Liver (tissue), 3 donors: ENCODE results near the gene AAK1.

Source experiments
- EGR1 ChIP-seq, 2 donors: IDR thresholded peaks; 2 replicates each; pipeline ENCODE4 v1.6.1; 2016 to 2018; ENCODE audit warnings: antibody characterized with exemption in 2 of 2, low read depth in 2 of 2
- FOXA1 ChIP-seq: IDR thresholded peaks from 2 replicates; pipeline ENCODE4 v1.6.1; 2016; ENCODE audit warnings: antibody characterized with exemption
- GABPA ChIP-seq, 2 donors: IDR thresholded peaks in 1 of 2; conservative IDR thresholded peaks in 1 of 2; 2 replicates each; pipeline ENCODE4 v1.6.1; 2016; ENCODE audit warnings: antibody characterized with exemption in 2 of 2, mild to moderate bottlenecking in 1 of 2, moderate library complexity in 1 of 2
- JUND ChIP-seq, 2 donors: IDR thresholded peaks; 2 replicates each; pipeline ENCODE4 v1.6.1; 2016; ENCODE audit warnings: antibody characterized with exemption in 2 of 2
- RAD21 ChIP-seq, 2 donors: IDR thresholded peaks; 2 replicates each; pipeline ENCODE4 v1.6.1; 2016; ENCODE audit warnings: antibody characterized with exemption in 2 of 2, mild to moderate bottlenecking in 2 of 2
- REST ChIP-seq: IDR thresholded peaks from 2 replicates; pipeline ENCODE4 v1.6.1; 2016; ENCODE audit warnings: antibody characterized with exemption, mild to moderate bottlenecking
- TAF1 ChIP-seq: conservative IDR thresholded peaks from 2 replicates; pipeline ENCODE4 v1.6.1; 2016; ENCODE audit warnings: antibody characterized with exemption, mild to moderate bottlenecking
- YY1 ChIP-seq: IDR thresholded peaks from 2 replicates; pipeline ENCODE4 v1.6.1; 2016; ENCODE audit warnings: antibody characterized with exemption, mild to moderate bottlenecking
- TF ChIP-seq, protein P1 (sequence below): IDR thresholded peaks from 2 replicates; pipeline ENCODE4 v1.6.1; 2016; ENCODE audit warnings: antibody characterized with exemption
- TF ChIP-seq, protein P2 (sequence below): fragments of 150-350 bp; IDR thresholded peaks from 2 replicates; pipeline ENCODE4 v1.5.1; 2017; ENCODE audit warnings: improper control_type of control experiment, low read depth, low read length; ENCODE audit not compliant: missing input control
- TF ChIP-seq, protein P3 (sequence below): IDR thresholded peaks from 2 replicates; pipeline ENCODE4 v1.6.1; 2016; ENCODE audit warnings: antibody characterized with exemption
- donor health status: healthy.
- donor health status: healthy.

GRCh38 chr2:69629921-69630608, 13.5 kb downstream of the AAK1 start:
- TF ChIP-seq, protein P1, sequence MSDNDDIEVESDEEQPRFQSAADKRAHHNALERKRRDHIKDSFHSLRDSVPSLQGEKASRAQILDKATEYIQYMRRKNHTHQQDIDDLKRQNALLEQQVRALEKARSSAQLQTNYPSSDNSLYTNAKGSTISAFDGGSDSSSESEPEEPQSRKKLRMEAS: no peak
- TF ChIP-seq, protein P2, sequence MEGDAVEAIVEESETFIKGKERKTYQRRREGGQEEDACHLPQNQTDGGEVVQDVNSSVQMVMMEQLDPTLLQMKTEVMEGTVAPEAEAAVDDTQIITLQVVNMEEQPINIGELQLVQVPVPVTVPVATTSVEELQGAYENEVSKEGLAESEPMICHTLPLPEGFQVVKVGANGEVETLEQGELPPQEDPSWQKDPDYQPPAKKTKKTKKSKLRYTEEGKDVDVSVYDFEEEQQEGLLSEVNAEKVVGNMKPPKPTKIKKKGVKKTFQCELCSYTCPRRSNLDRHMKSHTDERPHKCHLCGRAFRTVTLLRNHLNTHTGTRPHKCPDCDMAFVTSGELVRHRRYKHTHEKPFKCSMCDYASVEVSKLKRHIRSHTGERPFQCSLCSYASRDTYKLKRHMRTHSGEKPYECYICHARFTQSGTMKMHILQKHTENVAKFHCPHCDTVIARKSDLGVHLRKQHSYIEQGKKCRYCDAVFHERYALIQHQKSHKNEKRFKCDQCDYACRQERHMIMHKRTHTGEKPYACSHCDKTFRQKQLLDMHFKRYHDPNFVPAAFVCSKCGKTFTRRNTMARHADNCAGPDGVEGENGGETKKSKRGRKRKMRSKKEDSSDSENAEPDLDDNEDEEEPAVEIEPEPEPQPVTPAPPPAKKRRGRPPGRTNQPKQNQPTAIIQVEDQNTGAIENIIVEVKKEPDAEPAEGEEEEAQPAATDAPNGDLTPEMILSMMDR: no peak
- TF ChIP-seq EGR1 (IDR thresholded peaks at IDR 0.05; ENCODE audit: low read depth in 2 of 2) (no peak), RAD21 (IDR thresholded peaks at IDR 0.05) (no peak), YY1 (no peak), REST (no peak), JUND (IDR thresholded peaks at IDR 0.05) (no peak), GABPA (IDR thresholded peaks at IDR 0.05 in 1 of 2, conservative IDR thresholded peaks at IDR 0.05 in 1 of 2) (no peak), FOXA1 (no peak), TAF1 (no peak)
- TF ChIP-seq, protein P3, sequence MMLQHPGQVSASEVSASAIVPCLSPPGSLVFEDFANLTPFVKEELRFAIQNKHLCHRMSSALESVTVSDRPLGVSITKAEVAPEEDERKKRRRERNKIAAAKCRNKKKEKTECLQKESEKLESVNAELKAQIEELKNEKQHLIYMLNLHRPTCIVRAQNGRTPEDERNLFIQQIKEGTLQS: no peak
